Chondrocyte (in vitro differentiated cells): ENCODE results near the gene RAMACL. TPM values are rescaled to one million over a fixed set of nuclear protein-coding genes. Genes with fewer than 3 reads are reported as not detected.

Experiments
- DNase-seq: peaks from one replicate; pipeline ENCODE4 v3.0.0; 2021; ENCODE audit warnings: mixed read lengths, low spot score
- H3K27ac Mint-ChIP-seq: one replicate; pipeline ENCODE4 v1.8.0; 2021; ENCODE audit warnings: mild to moderate bottlenecking, moderate library complexity, mixed read lengths; ENCODE audit not compliant: unreplicated experiment
- H3K27me3 Mint-ChIP-seq: 2 replicates; pipeline ENCODE4 v1.8.0; 2021; ENCODE audit warnings: low read depth, mixed read lengths
- H3K36me3 Mint-ChIP-seq: 2 replicates; pipeline ENCODE4 v1.8.0; 2021; ENCODE audit warnings: low read depth, mixed read lengths
- H3K4me1 Mint-ChIP-seq: 2 replicates; pipeline ENCODE4 v1.8.0; 2021; ENCODE audit warnings: low read depth, mild to moderate bottlenecking, mixed read lengths
- H3K4me3 Mint-ChIP-seq: one replicate; pipeline ENCODE4 v1.8.0; 2021; ENCODE audit warnings: mild to moderate bottlenecking, moderate library complexity, mixed read lengths; ENCODE audit not compliant: unreplicated experiment
- H3K9me3 Mint-ChIP-seq: 2 replicates; pipeline ENCODE4 v1.8.0; 2021; ENCODE audit warnings: low read depth, mixed read lengths
- CTCF ChIP-seq: fragments of 200-600 bp; sonication (generic); IDR thresholded peaks from 2 replicates; pipeline ENCODE4 v1.5.0; 2021; ENCODE audit warnings: antibody characterized with exemption, mild to moderate bottlenecking, moderate library complexity
- total RNA-seq: library from RNA; stranded (reverse); gene quantifications from 3 replicates; pipeline ENCODE4 v1.2.1, GENCODE V29; 2021

The RAMACL gene
- total RNA-seq, 1 donor from 2014 or later, result 1.7 TPM

- Mint-ChIP-seq H3K9me3 (no peaks in the 10 kb centered on the region), H3K4me1 (peaks cover 99% of the 10 kb centered on the region), H3K27ac (peak overlapping the region; percentile 98), H3K4me3 (peak overlapping the region; percentile 29), H3K36me3 (peaks cover 15% of the 10 kb centered on the region), H3K27me3 (no peaks in the 10 kb centered on the region)
- DNase-seq, result no peak
- no peak for TF ChIP-seq CTCF
Observed at GRCh38 chr6:166620478-166621113, 34.1 kb upstream of the RAMACL start.

- no peak for TF ChIP-seq CTCF
- Mint-ChIP-seq H3K9me3 (no peaks in the 10 kb centered on the region), H3K27me3 (no peaks in the 10 kb centered on the region), H3K4me3 (peak overlapping the region; percentile 29), H3K4me1 (peaks cover 98% of the 10 kb centered on the region), H3K36me3 (peaks cover 17% of the 10 kb centered on the region), H3K27ac (peak overlapping the region; percentile 98)
- DNase-seq, result no peak
Observed at GRCh38 chr6:166619912-166620311, 33.4 kb upstream of the RAMACL start.

GRCh38 chr6:166618866-166619761 is 32.6 kb upstream of the RAMACL start:
- H3K27me3 Mint-ChIP-seq, result no peaks in the 10 kb centered on the region
- peaks cover 17% of the 10 kb centered on the region for H3K36me3 Mint-ChIP-seq
- H3K4me3 Mint-ChIP-seq, result peak overlapping the region; percentile 16
- TF ChIP-seq CTCF, result no peak
- peaks cover 98% of the 10 kb centered on the region for H3K4me1 Mint-ChIP-seq
- peak overlapping the region; percentile 98 for H3K27ac Mint-ChIP-seq
- H3K9me3 Mint-ChIP-seq, result no peaks in the 10 kb centered on the region
- no peak for DNase-seq

GRCh38 chr6:166618251-166618650 is 31.8 kb upstream of the RAMACL start:
- H3K27ac Mint-ChIP-seq, result peak overlapping the region; percentile 98
- DNase-seq, result no peak
- peaks cover 96% of the 10 kb centered on the region for H3K4me1 Mint-ChIP-seq
- H3K9me3 Mint-ChIP-seq, result no peaks in the 10 kb centered on the region
- TF ChIP-seq CTCF, result no peak
- no peak overlapping the region for H3K4me3 Mint-ChIP-seq
- peaks cover 19% of the 10 kb centered on the region for H3K36me3 Mint-ChIP-seq
- H3K27me3 Mint-ChIP-seq, result no peaks in the 10 kb centered on the region

GRCh38 chr6:166617359-166617758 is 30.9 kb upstream of the RAMACL start:
- H3K9me3 Mint-ChIP-seq, result no peaks in the 10 kb centered on the region
- peaks cover 19% of the 10 kb centered on the region for H3K36me3 Mint-ChIP-seq
- no peak for TF ChIP-seq CTCF
- peaks cover 94% of the 10 kb centered on the region for H3K4me1 Mint-ChIP-seq
- H3K4me3 Mint-ChIP-seq, result no peak overlapping the region
- H3K27ac Mint-ChIP-seq, result peak overlapping the region; percentile 98
- DNase-seq, result no peak
- no peaks in the 10 kb centered on the region for H3K27me3 Mint-ChIP-seq
